Lung (tissue), 12 donors: Measurements from ENCODE around the gene DUSP22. TPM values are rescaled to one million over a fixed set of nuclear protein-coding genes. Genes with fewer than 3 reads are reported as not detected.

Source experiments
- ATAC-seq: fragments of 200-7000 bp; cut with Tn5 transposase; one replicate; pipeline ENCODE4 v1.9.1; 2020; ENCODE audit warnings: moderate number of reproducible peaks; ENCODE audit not compliant: insufficient read depth, low FRiP score
- DNase-seq, 3 donors: peaks; one replicate each; pipeline ENCODE4 v3.0.0-alpha.2; 2013 to 2017
- H3K27ac ChIP-seq, 2 donors: one replicate each; pipeline ENCODE4 v1.5.1; 2013; ENCODE audit warnings: mild to moderate bottlenecking in 2 of 2, moderate library complexity in 2 of 2, control low read depth in 1 of 2, inconsistent platforms in 1 of 2, low read depth in 1 of 2, low read length in 1 of 2
- H3K27me3 ChIP-seq, 3 donors: one replicate each; pipeline ENCODE4 v1.5.1; 2013; ENCODE audit warnings: low read length in 2 of 3; ENCODE audit not compliant: control insufficient read depth in 3 of 3, insufficient read depth in 3 of 3
- H3K36me3 ChIP-seq, 4 donors: one replicate each; pipeline ENCODE4 v1.5.1; 2013; ENCODE audit warnings: low read length in 4 of 4, mild to moderate bottlenecking in 1 of 4, moderate library complexity in 1 of 4; ENCODE audit not compliant: control insufficient read depth in 4 of 4, insufficient read depth in 4 of 4
- H3K4me1 ChIP-seq, 5 donors: one replicate each; pipeline ENCODE4 v1.5.1; 2013; ENCODE audit warnings: low read length in 5 of 5, mild to moderate bottlenecking in 2 of 5, moderate library complexity in 1 of 5; ENCODE audit not compliant: control insufficient read depth in 5 of 5, insufficient read depth in 5 of 5
- H3K4me3 ChIP-seq: one replicate; pipeline ENCODE4 v1.5.1; 2013; ENCODE audit warnings: mild to moderate bottlenecking, control low read depth, moderate library complexity
- H3K9ac ChIP-seq, 2 donors: one replicate each; pipeline ENCODE4 v1.5.1; 2013; ENCODE audit warnings: low read length in 2 of 2, control low read depth in 1 of 2; ENCODE audit not compliant: insufficient read depth in 1 of 2
- H3K9me3 ChIP-seq, 4 donors: one replicate each; pipeline ENCODE4 v1.5.1; 2013; ENCODE audit warnings: low read length in 3 of 4, mild to moderate bottlenecking in 1 of 4, moderate library complexity in 1 of 4; ENCODE audit not compliant: control insufficient read depth in 4 of 4, insufficient read depth in 3 of 4
- CTCF ChIP-seq: IDR thresholded peaks from 2 replicates; pipeline ENCODE4 v1.5.1; 2012; ENCODE audit warnings: mild to moderate bottlenecking; ENCODE audit errors: control extremely low read depth, extremely low read depth
- WGBS, 2 donors: extraction: QIAGEN DNeasy Blood & Tissue Kit; methylation state at CpG; one replicate each; pipeline ENCODE4 v1.1.7; 2013; 5-methylcytosine and 5-hydroxymethylcytosine counted together
- polyA plus RNA-seq, 2 donors: library from polyadenylated mRNA; stranded (reverse); fragments of 200-250 nt; gene quantifications; one replicate each; pipeline ENCODE4 v1.2.1, GENCODE V29; 2013
- total RNA-seq, 2 donors: library from RNA; depleted of rRNA in 1 of 2; stranded (reverse); fragments of >200 nt in 1 of 2; gene quantifications; one replicate each; pipeline ENCODE4 v1.2.1, GENCODE V29; 2014 to 2021
- donor health status: control.
- donor health status: control.
- donor health status: Bipolar disorder and iron deficiency.
- donor health status: healthy.
- donor health status: DM: yes; HTN: yes; CAD: no.

The DUSP22 gene
- total and polyA plus RNA-seq, 4 donors, result 38.9 to 51.1 (median 43.8) TPM

GRCh38 chr6:360764-361373, 68.6 kb downstream of the DUSP22 start:
- Histone ChIP-seq H3K4me1 (no peaks in the 10 kb centered on the region), H3K9me3 (peaks cover 0 to 10% (median 0%) of the 10 kb centered on the region in 4 donors), H3K36me3 (no peaks in the 10 kb centered on the region), H3K27me3 (no peaks in the 10 kb centered on the region), H3K9ac (no peak overlapping the region), H3K27ac (no peak overlapping the region), H3K4me3 (no peak overlapping the region)
- TF ChIP-seq CTCF, result no peak
- DNase-seq (peak in 1 of 3 donors; percentile 23), ATAC-seq (no peak)
- WGBS, 2 donors, result 75 to 76% methylated on average over 19 of the region's 19 CpGs

GRCh38 chr6:361411-362132, 69.3 kb downstream of the DUSP22 start:
- Histone ChIP-seq H3K4me3 (no peak overlapping the region), H3K4me1 (no peaks in the 10 kb centered on the region), H3K27me3 (no peaks in the 10 kb centered on the region), H3K9me3 (peaks cover 0 to 10% (median 0%) of the 10 kb centered on the region in 4 donors), H3K27ac (no peak overlapping the region), H3K9ac (no peak overlapping the region), H3K36me3 (no peaks in the 10 kb centered on the region)
- ATAC-seq, result no peak
- WGBS, 2 donors, result 84 to 89% methylated on average over 16 of the region's 16 CpGs
- DNase-seq, result no peak
- TF ChIP-seq CTCF, result no peak

GRCh38 chr6:362231-362923, 70.1 kb downstream of the DUSP22 start:
- Histone ChIP-seq H3K27ac (no peak overlapping the region), H3K4me3 (no peak overlapping the region), H3K36me3 (no peaks in the 10 kb centered on the region), H3K4me1 (no peaks in the 10 kb centered on the region), H3K9ac (no peak overlapping the region), H3K27me3 (peaks cover 0 to 3% (median 0%) of the 10 kb centered on the region in 3 donors), H3K9me3 (peaks cover 0 to 10% (median 1%) of the 10 kb centered on the region in 4 donors)
- no peak for DNase-seq
- no peak for TF ChIP-seq CTCF
- WGBS, 2 donors, result 83 to 87% methylated on average over 14 of the region's 14 CpGs
- ATAC-seq, result no peak
